HEK293 (cell line): ENCODE results near the gene DPM2.

ENCODE experiments used
- BCL6B ChIP-seq: fragments of 450-650 bp; formaldehyde crosslinking; IDR thresholded peaks from 2 replicates; pipeline ENCODE4 v1.5.1; 2017; ENCODE audit warnings: missing biosample characterization, missing genetic modification characterization
- CTCF ChIP-seq: fragments of 450-650 bp; formaldehyde crosslinking; IDR thresholded peaks from 2 replicates; pipeline ENCODE4 v1.5.1; 2016; ENCODE audit warnings: missing biosample characterization, missing genetic modification characterization
- KLF10 ChIP-seq: fragments of 450-650 bp; IDR thresholded peaks from 2 replicates; pipeline ENCODE4 v1.5.1; 2018; ENCODE audit warnings: missing biosample characterization, mild to moderate bottlenecking, missing genetic modification characterization
- KLF17 ChIP-seq: fragments of 450-650 bp; formaldehyde crosslinking; IDR thresholded peaks from 2 replicates; pipeline ENCODE4 v1.5.1; 2016; ENCODE audit warnings: missing biosample characterization, missing genetic modification characterization
- SCRT2 ChIP-seq: fragments of 450-650 bp; formaldehyde crosslinking; IDR thresholded peaks from 2 replicates; pipeline ENCODE4 v1.5.1; 2016; ENCODE audit warnings: missing biosample characterization, missing genetic modification characterization
- ZBTB11 ChIP-seq: fragments of 450-650 bp; formaldehyde crosslinking; conservative IDR thresholded peaks from 2 replicates; pipeline ENCODE4 v1.5.1; 2016; ENCODE audit warnings: low read depth, missing biosample characterization, missing genetic modification characterization
- ZBTB49 ChIP-seq: fragments of 450-650 bp; formaldehyde crosslinking; IDR thresholded peaks from 2 replicates; pipeline ENCODE4 v1.5.1; 2016; ENCODE audit warnings: missing biosample characterization, missing genetic modification characterization, low read depth
- ZFP3 ChIP-seq: fragments of 450-650 bp; formaldehyde crosslinking; IDR thresholded peaks from 2 replicates; pipeline ENCODE4 v1.5.1; 2016; ENCODE audit warnings: low read depth, missing biosample characterization, missing genetic modification characterization
- ZIC2 ChIP-seq: fragments of 450-650 bp; formaldehyde crosslinking; IDR thresholded peaks from 2 replicates; pipeline ENCODE4 v1.5.1; 2016; ENCODE audit warnings: missing biosample characterization, missing genetic modification characterization
- ZNF2 ChIP-seq: fragments of 450-650 bp; formaldehyde crosslinking; IDR thresholded peaks from 2 replicates; pipeline ENCODE4 v1.5.1; 2016; ENCODE audit warnings: missing biosample characterization, missing genetic modification characterization
- ZNF221 ChIP-seq: fragments of 450-650 bp; formaldehyde crosslinking; IDR thresholded peaks from 2 replicates; pipeline ENCODE4 v1.5.1; 2017; ENCODE audit warnings: missing biosample characterization, missing genetic modification characterization, borderline replicate concordance
- ZNF239 ChIP-seq: fragments of 450-650 bp; formaldehyde crosslinking; IDR thresholded peaks from 2 replicates; pipeline ENCODE4 v1.5.1; 2016; ENCODE audit warnings: missing biosample characterization, missing genetic modification characterization
- ZNF311 ChIP-seq: fragments of 450-650 bp; formaldehyde crosslinking; IDR thresholded peaks from 2 replicates; pipeline ENCODE4 v1.5.1; 2017; ENCODE audit warnings: missing biosample characterization, missing genetic modification characterization, borderline replicate concordance
- ZNF324 ChIP-seq: fragments of 450-650 bp; formaldehyde crosslinking; IDR thresholded peaks from 2 replicates; pipeline ENCODE4 v1.5.1; 2016; ENCODE audit warnings: missing biosample characterization, missing genetic modification characterization
- ZNF366 ChIP-seq: fragments of 450-650 bp; formaldehyde crosslinking; conservative IDR thresholded peaks from 2 replicates; pipeline ENCODE4 v1.5.1; 2016; ENCODE audit warnings: missing biosample characterization, missing genetic modification characterization
- ZNF37A ChIP-seq: fragments of 450-650 bp; IDR thresholded peaks from 2 replicates; pipeline ENCODE4 v1.5.1; 2018; ENCODE audit warnings: missing biosample characterization, missing genetic modification characterization
- ZNF391 ChIP-seq: fragments of 450-650 bp; formaldehyde crosslinking; IDR thresholded peaks from 2 replicates; pipeline ENCODE4 v1.5.1; 2016; ENCODE audit warnings: low read depth, missing biosample characterization, missing genetic modification characterization, borderline replicate concordance
- ZNF404 ChIP-seq: fragments of 450-650 bp; formaldehyde crosslinking; IDR thresholded peaks from 2 replicates; pipeline ENCODE4 v1.5.1; 2017; ENCODE audit warnings: missing biosample characterization, missing genetic modification characterization
- ZNF416 ChIP-seq: fragments of 450-650 bp; formaldehyde crosslinking; IDR thresholded peaks from 2 replicates; pipeline ENCODE4 v1.5.1; 2016; ENCODE audit warnings: missing biosample characterization, missing genetic modification characterization
- ZNF426 ChIP-seq: fragments of 450-650 bp; formaldehyde crosslinking; IDR thresholded peaks from 2 replicates; pipeline ENCODE4 v1.5.1; 2017; ENCODE audit warnings: missing biosample characterization, missing genetic modification characterization, mild to moderate bottlenecking, inconsistent platforms, moderate library complexity
- ZNF530 ChIP-seq: fragments of 450-650 bp; formaldehyde crosslinking; IDR thresholded peaks from 2 replicates; pipeline ENCODE4 v1.5.1; 2016; ENCODE audit warnings: low read depth, missing biosample characterization, missing genetic modification characterization
- ZNF585B ChIP-seq: fragments of 450-650 bp; formaldehyde crosslinking; IDR thresholded peaks from 2 replicates; pipeline ENCODE4 v1.5.1; 2016; ENCODE audit warnings: missing biosample characterization, missing genetic modification characterization
- ZNF600 ChIP-seq: fragments of 450-650 bp; formaldehyde crosslinking; IDR thresholded peaks from 2 replicates; pipeline ENCODE4 v1.5.1; 2016; ENCODE audit warnings: missing biosample characterization, missing genetic modification characterization
- ZNF629 ChIP-seq: fragments of 450-650 bp; formaldehyde crosslinking; IDR thresholded peaks from 2 replicates; pipeline ENCODE4 v1.5.1; 2017; ENCODE audit warnings: missing biosample characterization, missing genetic modification characterization
- ZNF707 ChIP-seq: fragments of 450-650 bp; formaldehyde crosslinking; IDR thresholded peaks from 2 replicates; pipeline ENCODE4 v1.5.1; 2016; ENCODE audit warnings: missing biosample characterization, missing genetic modification characterization
- ZNF776 ChIP-seq: fragments of 450-650 bp; formaldehyde crosslinking; IDR thresholded peaks from 2 replicates; pipeline ENCODE4 v1.5.0; 2017; ENCODE audit warnings: missing biosample characterization, missing genetic modification characterization, borderline replicate concordance
- ZNF792 ChIP-seq: fragments of 450-650 bp; formaldehyde crosslinking; IDR thresholded peaks from 2 replicates; pipeline ENCODE4 v1.5.1; 2016; ENCODE audit warnings: missing biosample characterization, missing genetic modification characterization
- ZSCAN18 ChIP-seq: fragments of 450-650 bp; formaldehyde crosslinking; IDR thresholded peaks from 2 replicates; pipeline ENCODE4 v1.5.1; 2016; ENCODE audit warnings: missing biosample characterization, missing genetic modification characterization
- ZSCAN5A ChIP-seq: fragments of 450-650 bp; formaldehyde crosslinking; IDR thresholded peaks from 2 replicates; pipeline ENCODE4 v1.5.1; 2016; ENCODE audit warnings: missing biosample characterization, missing genetic modification characterization

The DPM2 gene

GRCh38 chr9:127968042-127968441 is 30.4 kb upstream of the DPM2 start (continued):
- TF ChIP-seq ZNF311 (tag by site-specific recombination) (no peak), ZBTB11 (tag by site-specific recombination) (no peak), ZNF324 (tag by site-specific recombination) (no peak), ZNF629 (tag by site-specific recombination) (no peak), ZNF426 (tag by site-specific recombination) (no peak), SCRT2 (tag by site-specific recombination) (no peak), ZSCAN18 (tag by site-specific recombination) (no peak), ZNF37A (tag by site-specific recombination) (no peak), KLF17 (tag by site-specific recombination) (peak; percentile 75; the same call in 1 of the 2 replicates), ZNF792 (no peak), ZNF391 (tag by site-specific recombination) (no peak), ZNF530 (no peak), ZNF776 (no peak), KLF10 (tag by site-specific recombination) (no peak), ZNF366 (tag by site-specific recombination) (0 out of 2 replicates have a peak, but pooled peaks have one; percentile 33), ZNF2 (tag by site-specific recombination) (no peak), ZNF707 (tag by site-specific recombination) (no peak), ZNF239 (tag by site-specific recombination) (no peak), ZNF221 (no peak), CTCF (tag by site-specific recombination) (no peak), ZNF404 (no peak), ZNF600 (tag by site-specific recombination) (no peak), ZIC2 (tag by site-specific recombination) (0 out of 2 replicates have a peak, but pooled peaks have one; percentile 43), ZNF416 (tag by site-specific recombination) (no peak), ZSCAN5A (tag by site-specific recombination) (no peak), ZNF585B (tag by site-specific recombination) (no peak), BCL6B (tag by site-specific recombination) (no peak), ZFP3 (tag by site-specific recombination) (no peak), ZBTB49 (tag by site-specific recombination) (no peak)
